Femur (tissue), 1 donor: ENCODE data around the gene POU2F1.
A peak's percentile ranks its signal among the peaks of the same experiment; 100 is the strongest.

ENCODE experiments used
- DNase-seq: peaks from one replicate; pipeline ENCODE4 v3.0.0-alpha.2; 2017

The POU2F1 gene

GRCh38 chr1:167220537-167221125 lies at the start of gene POU2F1:
TSS of gene POU2F1 (plus strand) at chr1:167220886. CDS start at chr1:167220898, 12 bp downstream.
- DNase-seq, result peak; percentile 100

GRCh38 chr1:167171286-167171929 lies 49.3 kb upstream of the POU2F1 start:
- DNase-seq, result no peak

GRCh38 chr1:167173516-167174184 lies 47.0 kb upstream of the POU2F1 start:
- DNase-seq, result no peak

GRCh38 chr1:167175901-167176300 lies 44.8 kb upstream of the POU2F1 start:
- DNase-seq, result no peak

GRCh38 chr1:167178831-167179230 lies 41.9 kb upstream of the POU2F1 start:
- no peak for DNase-seq

GRCh38 chr1:167182571-167183320 lies 37.9 kb upstream of the POU2F1 start:
- DNase-seq, result no peak

GRCh38 chr1:167184081-167184480 lies 36.6 kb upstream of the POU2F1 start:
- no peak for DNase-seq

- no peak for DNase-seq
These were observed 35.6 kb upstream of the POU2F1 start for GRCh38 chr1:167185062-167185461.

GRCh38 chr1:167185974-167186657 lies 34.6 kb upstream of the POU2F1 start:
- DNase-seq, result no peak

GRCh38 chr1:167186771-167187170 lies 33.9 kb upstream of the POU2F1 start:
- DNase-seq, result no peak

- no peak for DNase-seq
These were observed 29.9 kb upstream of the POU2F1 start for GRCh38 chr1:167190747-167191237.

GRCh38 chr1:167191958-167192357 lies 28.7 kb upstream of the POU2F1 start:
- DNase-seq, result no peak

GRCh38 chr1:167194182-167194581 lies 26.5 kb upstream of the POU2F1 start:
- no peak for DNase-seq

- no peak for DNase-seq
These were observed 24.5 kb upstream of the POU2F1 start for GRCh38 chr1:167196166-167196565.

- DNase-seq, result no peak
These were observed 23.4 kb upstream of the POU2F1 start for GRCh38 chr1:167197236-167197635.

- no peak for DNase-seq
These were observed 23.0 kb upstream of the POU2F1 start for GRCh38 chr1:167197692-167198091.

GRCh38 chr1:167198518-167199133 lies 22.1 kb upstream of the POU2F1 start:
- DNase-seq, result no peak

GRCh38 chr1:167199656-167200055 lies 21.0 kb upstream of the POU2F1 start:
- DNase-seq, result no peak

- DNase-seq, result no peak
These were observed 20.4 kb upstream of the POU2F1 start for GRCh38 chr1:167200272-167200671.

- no peak for DNase-seq
These were observed 19.9 kb upstream of the POU2F1 start for GRCh38 chr1:167200749-167201148.

- DNase-seq, result no peak
These were observed 18.6 kb upstream of the POU2F1 start for GRCh38 chr1:167202049-167202448.
